Mucosa of gallbladder (tissue), 1 donor: ENCODE results near the gene SLC5A12. TPM values are rescaled to one million over a fixed set of nuclear protein-coding genes. Genes with fewer than 3 reads are reported as not detected.

ENCODE experiments used
- DNase-seq: peaks from one replicate; pipeline ENCODE4 v3.0.0-alpha.2; 2020; ENCODE audit warnings: low spot score
- total RNA-seq: library from RNA; stranded (reverse); gene quantifications from one replicate; pipeline ENCODE4 v1.2.1, GENCODE V29; 2021
- donor health status: DM: no; HTN: no; CAD: no.

Gene SLC5A12, protein sequence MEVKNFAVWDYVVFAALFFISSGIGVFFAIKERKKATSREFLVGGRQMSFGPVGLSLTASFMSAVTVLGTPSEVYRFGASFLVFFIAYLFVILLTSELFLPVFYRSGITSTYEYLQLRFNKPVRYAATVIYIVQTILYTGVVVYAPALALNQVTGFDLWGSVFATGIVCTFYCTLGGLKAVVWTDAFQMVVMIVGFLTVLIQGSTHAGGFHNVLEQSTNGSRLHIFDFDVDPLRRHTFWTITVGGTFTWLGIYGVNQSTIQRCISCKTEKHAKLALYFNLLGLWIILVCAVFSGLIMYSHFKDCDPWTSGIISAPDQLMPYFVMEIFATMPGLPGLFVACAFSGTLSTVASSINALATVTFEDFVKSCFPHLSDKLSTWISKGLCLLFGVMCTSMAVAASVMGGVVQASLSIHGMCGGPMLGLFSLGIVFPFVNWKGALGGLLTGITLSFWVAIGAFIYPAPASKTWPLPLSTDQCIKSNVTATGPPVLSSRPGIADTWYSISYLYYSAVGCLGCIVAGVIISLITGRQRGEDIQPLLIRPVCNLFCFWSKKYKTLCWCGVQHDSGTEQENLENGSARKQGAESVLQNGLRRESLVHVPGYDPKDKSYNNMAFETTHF
- 0.26 TPM for total RNA-seq

DNA sequence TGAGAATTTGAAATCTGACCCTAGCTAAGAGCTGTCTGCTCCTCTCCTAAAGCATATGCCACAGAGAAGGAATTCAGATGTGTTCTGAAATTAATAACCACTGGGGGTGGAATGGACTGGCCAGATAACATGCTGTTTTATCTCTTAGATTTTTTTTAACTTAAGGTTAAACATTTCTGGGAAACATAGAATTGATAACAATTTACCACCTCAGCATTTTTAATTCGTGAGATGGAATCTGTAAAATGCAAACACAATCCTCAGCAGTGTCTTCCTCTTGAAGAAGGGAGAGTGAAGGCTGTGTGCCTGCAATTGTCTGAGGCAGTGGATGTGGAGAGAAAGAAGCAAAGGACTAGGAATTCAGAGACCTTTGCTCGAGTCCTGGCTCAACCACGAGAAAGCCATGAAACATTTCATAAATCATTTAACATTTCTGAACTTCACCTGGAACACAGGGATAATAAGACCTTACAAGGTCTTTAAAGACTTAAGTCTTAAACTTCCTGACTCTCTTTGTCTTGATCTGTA is at the start of gene SLC5A12:
Gene SLC5A12 (minus strand): TSS at position 113 of the 528 bp plus-strand sequence. CDS start 346 bp downstream, outside the sequence.
- DNase-seq: no peak

DNA sequence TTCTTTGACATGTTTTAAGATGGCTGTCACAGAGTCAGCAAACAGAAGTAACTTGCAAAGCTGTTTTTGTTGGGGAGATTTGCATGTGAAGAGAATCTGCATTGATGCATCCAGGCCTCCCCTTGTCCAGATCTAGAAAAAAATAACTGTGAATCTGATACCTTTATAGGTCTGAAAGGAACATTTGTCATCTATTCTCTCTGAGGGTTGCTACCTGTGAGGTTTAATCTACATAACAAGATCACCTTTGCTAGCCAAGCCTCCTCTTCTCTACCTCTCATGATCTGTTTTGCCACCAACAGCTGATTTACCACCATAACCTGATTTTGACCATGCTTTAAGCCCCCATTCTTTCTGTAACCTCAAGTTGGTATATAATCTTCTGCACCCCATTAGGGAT is 47.2 kb upstream of the SLC5A12 start:
- no peak for DNase-seq

DNA sequence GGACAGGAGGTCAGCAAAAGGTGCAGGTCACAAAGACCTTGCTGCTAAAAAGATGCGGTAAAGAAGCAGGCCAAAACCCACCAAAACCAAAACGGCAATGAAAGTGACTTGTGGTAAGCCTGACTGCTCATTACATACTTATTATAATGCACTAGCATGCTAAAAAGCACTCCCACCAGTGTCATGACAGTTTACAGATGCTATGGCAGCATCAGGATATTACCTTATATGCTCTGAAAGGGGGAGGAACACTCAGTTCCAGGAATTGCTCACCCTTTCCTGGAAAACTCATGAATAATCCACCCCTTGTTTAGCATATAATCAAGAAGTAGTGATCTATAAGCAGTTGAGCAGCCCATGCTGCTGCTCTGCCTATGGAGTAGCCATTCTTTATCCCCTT is 45.2 kb upstream of the SLC5A12 start:
- DNase-seq: no peak

DNA sequence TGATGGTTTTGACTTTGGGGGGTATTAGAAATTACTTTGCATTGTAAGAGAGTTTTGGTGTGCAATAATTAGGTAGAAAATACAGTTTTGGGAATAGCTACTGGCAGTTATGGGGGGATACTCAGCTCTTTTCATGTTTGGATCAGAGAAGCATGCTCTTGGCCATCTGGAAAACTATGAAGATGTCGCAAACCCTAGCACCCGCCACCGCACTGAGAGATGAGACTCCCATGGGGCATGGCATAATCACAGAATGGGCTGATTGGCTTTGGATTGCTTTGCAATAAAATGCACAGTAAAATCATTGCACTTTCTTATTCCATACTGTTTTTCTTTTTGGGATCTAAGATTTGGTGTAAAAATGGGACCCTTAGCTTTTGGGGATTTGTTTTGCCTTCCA is 43.5 kb upstream of the SLC5A12 start:
- DNase-seq: no peak

DNA sequence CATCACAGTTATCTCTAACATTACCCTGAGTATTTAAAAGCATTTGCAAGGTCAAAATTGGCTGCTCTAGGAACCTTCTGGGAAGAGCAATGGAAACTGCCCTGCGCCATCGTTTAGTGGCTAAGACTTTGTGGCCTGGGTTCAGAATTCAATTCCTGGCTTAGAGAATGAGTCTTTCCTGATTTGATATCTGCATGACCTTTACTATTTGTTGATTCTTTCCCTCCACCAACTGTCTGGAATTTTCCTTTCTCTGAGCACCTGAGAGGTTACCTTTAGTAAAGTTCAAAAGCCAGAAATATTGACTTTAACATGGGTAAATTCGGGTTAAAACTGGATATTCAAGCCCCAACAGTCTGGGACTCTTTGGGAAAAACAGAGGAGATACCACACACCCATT is 43.0 kb upstream of the SLC5A12 start:
- no peak for DNase-seq

DNA sequence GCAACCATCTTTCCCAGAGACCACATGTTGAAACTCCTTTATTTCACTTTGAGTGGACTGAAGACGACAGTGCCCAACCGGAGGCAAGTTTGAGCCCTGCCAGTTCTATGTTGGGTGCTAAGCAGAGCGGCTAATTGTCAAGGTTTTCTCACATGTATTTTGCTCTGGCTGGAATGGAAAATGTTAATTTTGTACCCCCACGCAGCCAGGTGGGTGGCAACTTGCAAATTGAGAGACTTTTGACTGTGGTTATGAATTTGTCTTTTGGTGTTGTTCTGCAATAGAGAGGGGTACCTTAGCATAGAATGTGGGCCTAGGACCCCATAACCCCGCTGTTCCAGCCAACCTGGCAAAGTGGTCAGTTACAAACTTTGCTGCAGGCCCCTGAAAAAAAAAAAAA is 42.5 kb upstream of the SLC5A12 start:
- DNase-seq: no peak

DNA sequence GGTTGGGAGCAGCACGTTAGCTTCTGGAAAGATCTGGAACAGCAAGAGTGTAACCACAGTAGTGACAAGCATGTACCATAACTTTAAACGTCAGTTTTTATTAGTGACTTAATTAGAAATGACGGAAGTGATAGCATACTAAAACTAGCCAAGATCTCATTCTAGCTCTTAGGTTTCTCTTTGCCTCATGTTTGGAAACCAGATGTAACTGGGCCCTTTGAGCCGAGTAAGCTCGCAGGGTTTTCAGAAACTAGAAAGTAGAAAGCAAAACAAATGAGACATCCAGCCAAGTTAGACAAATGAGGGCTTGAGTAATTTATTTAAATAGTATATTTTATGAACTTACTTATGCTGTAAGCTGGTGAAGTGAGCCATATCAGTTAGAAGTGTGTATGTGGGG is 40.2 kb upstream of the SLC5A12 start:
- no peak for DNase-seq

DNA sequence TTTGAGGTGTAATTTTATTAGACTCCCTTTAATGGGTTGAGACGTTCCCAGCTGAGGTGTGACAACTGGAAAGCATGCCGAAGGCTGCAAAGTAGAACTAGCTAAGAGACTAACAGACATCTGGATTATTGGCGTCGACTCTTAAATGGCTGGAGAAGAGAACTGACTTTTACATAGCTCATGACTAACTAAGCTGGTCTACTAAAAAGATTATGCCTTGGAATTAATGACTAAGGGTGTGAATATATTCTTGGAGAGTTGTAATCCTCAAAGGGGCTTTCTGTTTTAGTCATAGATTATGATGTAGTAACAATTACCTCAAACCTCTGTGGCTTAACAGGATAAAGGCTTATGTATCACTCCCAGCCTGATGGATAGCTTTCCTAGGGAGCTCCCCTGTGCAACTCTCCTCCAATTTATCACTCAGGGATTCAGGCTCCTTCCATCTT is 39.5 kb upstream of the SLC5A12 start:
- DNase-seq: no peak

DNA sequence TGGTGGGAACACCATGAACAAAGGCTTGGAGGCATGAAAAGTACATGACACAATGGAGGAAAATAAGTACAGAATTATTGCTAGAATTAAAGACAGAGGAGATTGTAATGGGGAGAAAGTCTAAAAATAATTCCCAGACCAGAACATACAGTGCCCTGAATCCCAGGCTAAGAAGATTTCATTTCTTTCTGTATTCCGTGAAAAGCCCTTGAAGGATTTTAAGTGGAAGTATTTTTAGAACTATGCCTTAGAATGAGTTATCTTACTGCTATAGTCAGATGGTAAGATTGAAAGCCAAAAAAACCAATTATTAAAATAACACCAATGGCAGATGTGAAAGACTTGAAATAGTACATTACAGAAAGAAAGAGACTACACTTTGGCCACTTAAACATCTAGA is 36.1 kb upstream of the SLC5A12 start:
- DNase-seq: no peak

DNA sequence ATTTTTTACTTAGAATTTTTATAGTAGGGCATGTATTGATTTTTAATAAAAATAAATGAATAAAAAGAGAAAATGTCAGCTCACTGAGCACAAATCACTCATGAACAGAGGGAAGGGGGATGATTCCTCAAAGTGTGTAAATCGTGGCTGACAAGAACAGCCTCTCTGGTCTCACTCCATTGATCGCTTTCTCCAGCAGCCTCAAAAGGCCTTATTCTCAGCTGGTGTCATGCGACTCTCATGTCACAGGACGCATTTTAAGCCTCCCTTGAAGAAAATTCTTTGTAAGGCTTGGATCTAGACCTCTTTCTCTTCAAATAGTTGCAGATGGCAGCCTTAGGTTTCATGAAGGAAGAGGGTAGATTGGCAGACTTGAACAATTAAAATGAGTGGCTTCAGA is 33.9 kb upstream of the SLC5A12 start:
- DNase-seq: no peak

DNA sequence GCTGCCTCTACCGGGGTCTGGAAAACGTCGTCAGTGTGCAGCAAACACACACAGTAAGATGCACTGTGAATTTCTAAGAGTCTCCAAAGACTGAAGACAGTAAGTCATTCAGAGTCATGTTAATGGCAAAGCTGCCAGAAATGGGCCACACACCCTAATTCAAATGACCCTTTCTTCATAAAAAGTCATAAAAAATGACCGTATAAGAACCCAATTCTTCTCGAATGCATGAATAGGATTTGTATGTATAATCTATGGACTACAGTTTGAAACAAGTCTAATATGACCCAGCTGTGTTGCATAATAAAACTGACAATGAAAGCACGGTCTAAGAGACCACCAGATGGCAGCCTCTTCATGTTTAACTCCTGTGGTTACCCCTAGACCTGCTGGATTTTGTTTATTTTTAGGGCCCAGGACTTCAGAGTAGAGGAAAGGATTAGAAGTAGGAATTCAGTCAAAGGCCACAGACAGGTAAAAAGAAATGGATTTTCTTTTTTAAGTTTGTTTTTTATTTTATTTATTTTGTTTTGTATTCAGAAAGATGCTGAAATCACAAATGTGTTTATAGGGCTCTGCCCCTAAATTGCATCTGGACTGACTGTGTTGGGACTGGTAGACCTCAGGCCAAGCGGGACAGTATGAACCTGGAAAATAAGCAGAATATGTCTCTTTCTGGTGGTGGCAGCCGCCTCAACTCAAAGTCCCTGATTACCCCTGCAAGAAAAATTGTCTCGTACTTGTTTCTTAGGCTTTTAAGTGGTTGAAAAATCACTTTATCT is 32.1 kb upstream of the SLC5A12 start:
- DNase-seq: peak; percentile 42

DNA sequence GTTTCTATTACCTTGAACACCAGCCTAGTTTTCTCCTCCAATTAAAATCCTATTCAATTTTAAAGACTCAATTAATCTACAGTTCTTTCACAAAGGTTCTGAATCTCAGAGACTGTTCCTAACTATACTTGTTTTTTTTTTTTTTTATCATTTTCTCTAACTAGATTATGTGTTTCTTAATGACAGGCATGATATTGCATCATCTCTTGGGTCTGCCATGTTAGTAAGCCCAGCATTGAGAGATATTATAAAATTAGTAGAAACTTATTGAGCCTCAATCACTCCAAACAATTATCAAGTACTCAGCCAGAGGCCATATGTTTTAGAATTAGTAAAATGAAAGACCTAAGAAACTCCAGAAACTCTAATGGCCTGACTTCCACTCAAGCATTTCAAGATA is 28.1 kb upstream of the SLC5A12 start:
- DNase-seq: no peak

DNA sequence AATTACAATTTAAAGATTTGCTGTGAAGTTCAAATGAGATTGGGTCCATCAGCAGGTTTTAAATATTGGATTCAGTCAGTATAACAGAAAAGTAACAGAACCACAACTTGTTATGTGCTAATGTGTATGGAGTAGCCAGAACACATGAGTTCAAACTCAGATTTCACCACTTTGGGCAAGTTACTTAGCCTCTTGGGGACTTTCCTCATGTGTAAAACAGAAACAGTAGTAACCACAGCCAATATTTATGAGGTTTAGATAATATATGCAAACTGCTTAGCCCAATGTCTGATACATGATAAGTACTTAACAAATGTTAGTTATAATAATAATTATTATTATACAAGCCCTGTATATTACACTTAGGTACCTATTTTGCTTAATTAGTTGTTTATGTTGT is 21.8 kb upstream of the SLC5A12 start:
- DNase-seq: no peak

DNA sequence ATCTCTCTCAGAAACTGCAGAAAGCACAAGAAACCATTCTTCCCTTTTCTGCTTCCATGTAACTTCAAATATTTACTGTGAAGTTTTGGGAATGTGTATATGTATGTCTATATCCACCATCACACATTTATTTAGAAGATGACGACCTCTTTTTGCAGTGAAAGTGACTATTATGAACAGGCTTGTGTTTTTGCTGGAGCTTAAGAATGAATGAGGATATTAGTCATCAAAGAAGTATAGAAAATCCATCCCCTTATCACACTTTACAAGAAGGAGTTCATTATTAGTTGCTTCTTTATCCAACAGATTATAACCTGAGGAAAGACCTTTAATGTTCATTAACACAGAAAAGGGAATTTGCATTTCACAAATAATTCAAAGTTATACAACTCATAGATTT is 21.1 kb upstream of the SLC5A12 start:
- DNase-seq: no peak

DNA sequence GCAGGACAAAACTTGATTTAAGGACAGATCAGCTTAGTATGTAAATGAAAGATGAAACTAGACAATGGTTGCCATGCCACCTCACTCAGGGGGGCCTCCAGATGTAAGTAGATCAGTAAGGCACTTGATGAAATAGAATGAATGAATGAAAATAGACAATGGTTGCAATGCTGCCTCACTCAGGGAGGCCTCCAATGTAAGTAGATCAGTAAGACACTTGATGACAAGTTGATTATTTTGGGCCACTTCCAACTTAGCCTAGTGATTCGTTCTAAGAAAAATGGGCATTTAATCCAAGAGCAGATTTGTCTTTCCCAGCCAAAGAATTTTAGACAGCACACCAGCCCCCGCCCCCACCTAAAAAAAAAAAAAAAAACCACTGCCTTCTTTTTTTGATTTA is 19.2 kb upstream of the SLC5A12 start:
- no peak for DNase-seq

DNA sequence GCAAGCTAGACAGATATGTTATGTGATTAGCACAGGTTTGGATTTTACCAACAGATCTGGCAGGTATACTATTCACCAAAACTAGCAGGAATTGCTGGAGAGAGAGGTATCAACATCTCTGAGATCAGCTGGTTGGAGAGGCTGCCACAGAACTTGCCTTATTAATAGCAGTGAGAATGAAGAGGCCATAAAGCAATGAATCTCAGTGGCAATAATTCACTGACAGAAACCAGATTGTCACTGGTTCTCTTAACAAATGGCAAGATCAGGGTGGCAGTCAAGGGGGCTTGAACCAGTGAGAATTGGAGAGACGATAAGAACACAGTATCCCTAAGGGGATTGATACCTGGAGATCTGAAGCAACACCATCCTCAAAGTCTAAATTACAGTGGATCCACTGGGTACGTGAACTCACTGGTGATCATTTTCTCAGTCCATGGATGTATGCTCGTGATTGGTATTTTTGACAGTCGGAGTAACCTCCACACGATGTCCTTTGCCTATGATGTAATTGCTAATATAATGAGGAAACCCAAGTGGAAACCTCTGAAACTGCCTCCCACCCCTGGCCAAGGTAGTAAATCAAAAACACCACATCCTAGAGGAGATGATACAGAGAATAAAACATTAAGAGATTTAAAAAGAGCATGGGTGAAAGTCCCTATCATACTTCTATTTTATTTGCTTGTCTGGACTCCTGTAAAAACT is 17.7 kb upstream of the SLC5A12 start:
- DNase-seq: no peak

DNA sequence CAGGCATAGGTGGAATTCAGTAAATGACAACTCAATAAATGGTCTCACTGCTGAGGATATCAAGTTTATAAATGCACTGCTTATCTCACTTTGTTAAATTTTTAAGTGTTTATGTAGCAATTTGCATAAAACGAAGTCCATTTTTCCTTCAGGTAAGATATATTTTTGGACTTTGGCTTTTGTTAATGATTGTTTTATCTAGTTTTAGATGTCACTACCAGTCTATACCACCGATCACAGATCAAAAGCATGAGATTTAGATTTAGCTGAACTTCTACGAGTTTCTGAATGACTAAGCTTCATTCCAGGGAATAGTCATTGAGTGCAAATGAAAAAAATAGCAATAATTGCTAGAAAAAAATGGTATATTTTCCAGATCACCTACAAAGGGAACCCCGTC is 12.8 kb upstream of the SLC5A12 start:
- no peak for DNase-seq

DNA sequence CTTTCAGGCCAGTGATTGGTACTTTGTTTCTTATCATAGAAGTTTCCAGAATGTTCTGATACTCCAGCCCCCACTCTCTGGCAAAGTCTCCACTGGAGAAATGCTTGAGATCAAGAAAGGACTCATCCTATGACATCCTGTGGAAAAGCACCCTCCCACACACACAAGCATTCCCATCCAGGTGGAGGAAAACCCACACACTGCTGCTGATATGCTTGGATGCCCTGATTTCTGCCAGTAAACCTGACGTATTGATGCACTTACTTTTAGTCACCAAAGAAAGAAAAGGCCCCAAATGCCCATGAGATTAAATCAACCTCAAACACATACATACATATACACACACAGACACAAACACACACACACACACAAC is 9.2 kb upstream of the SLC5A12 start:
- DNase-seq: no peak

DNA sequence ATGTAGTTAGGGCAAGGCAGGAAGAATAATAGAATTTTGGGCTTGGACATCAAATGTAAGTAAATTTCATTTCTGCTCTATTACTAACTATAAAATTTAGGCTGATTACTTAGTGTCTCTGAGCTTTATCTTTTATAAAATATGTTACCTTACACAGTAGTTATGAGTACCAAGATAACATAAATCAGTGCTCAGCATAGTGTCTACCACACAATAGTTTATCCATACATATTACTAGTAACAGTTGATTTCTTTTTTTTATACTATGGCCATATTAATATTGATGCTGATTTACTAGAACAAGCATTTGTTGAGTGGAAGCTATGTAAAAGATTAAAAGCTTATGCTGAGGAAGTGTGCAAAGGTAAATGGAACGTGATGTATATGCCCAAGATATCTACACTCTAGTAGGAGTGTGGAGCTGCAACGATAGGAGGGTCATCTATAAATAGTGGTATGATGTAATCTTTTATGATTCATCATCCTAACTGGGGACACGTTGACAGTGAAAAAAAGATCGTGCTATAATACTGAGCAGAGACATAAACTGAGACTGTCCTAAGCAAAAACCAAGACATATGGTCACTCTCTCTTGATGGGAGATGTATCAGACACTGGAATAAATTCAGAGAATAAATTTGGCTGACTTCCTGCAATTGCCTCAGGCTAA is 8.7 kb upstream of the SLC5A12 start:
- DNase-seq: no peak

DNA sequence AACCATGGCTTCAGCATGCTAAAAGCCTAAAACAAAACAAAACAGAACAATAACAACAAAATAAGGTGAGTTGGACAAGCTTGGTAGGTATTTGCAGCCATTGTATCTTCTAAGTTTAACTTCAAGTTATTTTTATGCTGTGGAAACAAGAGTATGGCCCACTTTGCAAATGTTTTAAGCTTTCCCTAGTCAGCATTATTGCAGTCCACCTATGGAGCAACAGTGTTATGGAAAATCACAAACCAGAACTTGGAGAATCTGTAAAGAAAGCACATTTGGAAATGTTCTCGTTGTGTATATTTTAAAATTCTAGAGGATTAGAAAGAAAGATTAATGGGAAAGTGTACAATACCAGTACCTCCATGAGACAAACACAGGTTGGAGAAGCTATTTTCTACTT is 7.4 kb upstream of the SLC5A12 start:
- no peak for DNase-seq

DNA sequence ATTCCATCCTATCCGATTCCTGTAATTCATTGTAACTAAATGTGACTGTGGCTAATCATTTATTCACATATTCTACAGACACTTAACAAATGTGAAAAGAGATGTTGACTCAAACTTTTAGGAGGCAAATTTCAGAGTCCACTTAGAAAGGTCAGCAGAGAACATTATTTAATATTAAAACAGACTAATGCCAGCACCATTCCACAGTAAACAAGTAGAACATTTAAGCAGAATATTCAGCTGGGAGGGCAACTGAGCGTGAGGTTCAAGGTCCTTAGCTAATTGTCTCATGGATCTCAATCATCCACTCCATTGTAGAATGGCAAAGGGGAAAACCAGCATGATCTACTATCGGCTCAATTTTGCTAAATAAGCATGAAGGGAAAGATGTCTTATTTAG is 5.1 kb upstream of the SLC5A12 start:
- DNase-seq: no peak
